Kidney epithelial cell (primary cell): ENCODE data around the gene SH2D7. TPM values are rescaled to one million over a fixed set of nuclear protein-coding genes. Genes with fewer than 3 reads are reported as not detected.
"Not testable (repeated sequence)": the region's sequence is repeated elsewhere in the genome, so short reads cannot be mapped to it uniquely, and the experiment has no call there.

ENCODE experiments used
- DNase-seq: peaks from one replicate; pipeline ENCODE4 v3.0.0-alpha.2; 2010; ENCODE audit warnings: low read depth
- H3K27me3 ChIP-seq: 2 replicates; pipeline ENCODE4 v1.6.0; 2011; ENCODE audit warnings: low read length; ENCODE audit not compliant: control insufficient read depth, insufficient read depth
- H3K36me3 ChIP-seq: 2 replicates; pipeline ENCODE4 v1.5.1; 2011; ENCODE audit warnings: low read length; ENCODE audit not compliant: control insufficient read depth, insufficient read depth
- H3K4me3 ChIP-seq: 2 replicates; pipeline ENCODE4 v1.5.1; 2011; ENCODE audit warnings: low read depth, mild to moderate bottlenecking, control low read depth, low read length
- CTCF ChIP-seq: IDR thresholded peaks from 2 replicates; pipeline ENCODE4 v1.5.1; 2011; ENCODE audit warnings: mild to moderate bottlenecking, moderate library complexity, low read length, control low read depth, inconsistent platforms; ENCODE audit not compliant: insufficient read depth, poor library complexity, severe bottlenecking
- total RNA-seq: library from RNA; depleted of rRNA; stranded (reverse); fragments of >200 nt; gene quantifications from 2 replicates; pipeline ENCODE4 v1.2.3, GENCODE V29; 2015

Gene SH2D7
- total RNA-seq, 1 donor from 2014 or later = not detected

GRCh38 chr15:78148392-78149067 is 56.2 kb downstream of the SH2D7 start:
- TF ChIP-seq CTCF = no peak
- no peaks in the 10 kb centered on the region for H3K27me3 ChIP-seq
- no peaks in the 10 kb centered on the region for H3K36me3 ChIP-seq
- peak overlapping the region; percentile 60 for H3K4me3 ChIP-seq
- DNase-seq = no peak

GRCh38 chr15:78149068-78149804 is 56.9 kb downstream of the SH2D7 start, which contains the start of gene IDH3A:
IDH3A (plus strand) TSS chr15:78149362; CDS start chr15:78149404, 42 bp downstream.
- Histone ChIP-seq H3K27me3 (no peaks in the 10 kb centered on the region), H3K36me3 (no peaks in the 10 kb centered on the region), H3K4me3 (peak within 1 kb of the TSS; percentile 60)
- TF ChIP-seq CTCF = no peak
- peak; percentile 65 for DNase-seq

GRCh38 chr15:78149805-78150751 is 57.7 kb downstream of the SH2D7 start:
- Histone ChIP-seq H3K4me3 (peak overlapping the region; percentile 60), H3K36me3 (no peaks in the 10 kb centered on the region), H3K27me3 (no peaks in the 10 kb centered on the region)
- no peak for TF ChIP-seq CTCF
- DNase-seq = no peak

- not testable (repeated sequence) for DNase-seq, H3K4me3 ChIP-seq, H3K36me3 ChIP-seq, H3K27me3 ChIP-seq
These were observed 58.7 kb downstream of the SH2D7 start for GRCh38 chr15:78151075-78151474.

Other genes with a start within 250 kb of the SH2D7 start
- gene TBC1D2B, start 14.8 kb upstream of the SH2D7 start, total RNA-seq = 29.0 and 30.9 TPM in 2 replicates
- gene CIB2, start 38.9 kb downstream of the SH2D7 start, total RNA-seq = 16.3 and 21.4 TPM in 2 replicates
- gene IDH3A, start 56.8 kb downstream of the SH2D7 start, total RNA-seq = 37.4 and 60.4 TPM in 2 replicates
- not detected in 2 replicates for gene ACSBG1, start 142.0 kb downstream of the SH2D7 start, total RNA-seq
- gene DNAJA4, start 172.0 kb downstream of the SH2D7 start, total RNA-seq = 9.9 and 11.0 TPM in 2 replicates
- gene SKIC8, start 207.0 kb downstream of the SH2D7 start, total RNA-seq = 51.1 and 54.6 TPM in 2 replicates
- not detected in 2 replicates for gene CRABP1, start 247.8 kb downstream of the SH2D7 start, total RNA-seq